22Rv1 (cell line): ENCODE measurements around the gene IL1F10.

Experiments
- H3K27ac ChIP-seq: fragments of 450-650 bp; 2 replicates; pipeline ENCODE4 v1.5.1; 2017
- CTCF ChIP-seq: fragments of 450-650 bp; IDR thresholded peaks from 2 replicates; pipeline ENCODE4 v1.5.1; 2017; ENCODE audit warnings: mild to moderate bottlenecking
- ZFX ChIP-seq: fragments of 450-650 bp; IDR thresholded peaks from 2 replicates; pipeline ENCODE4 v1.6.1; 2017; ENCODE audit warnings: antibody characterized with exemption, borderline replicate concordance

IL1F10 gene

GRCh38 chr2:113080134-113080533 lies 12.4 kb downstream of the IL1F10 start:
- peak overlapping the region; percentile 55 for H3K27ac ChIP-seq
- TF ChIP-seq CTCF (peak; percentile 86), ZFX (no peak)

GRCh38 chr2:113081488-113082210 lies 13.9 kb downstream of the IL1F10 start:
- no peak overlapping the region for H3K27ac ChIP-seq
- TF ChIP-seq CTCF (no peak), ZFX (no peak)

GRCh38 chr2:113083296-113083695 lies 15.5 kb downstream of the IL1F10 start:
- TF ChIP-seq CTCF, result no peak
- TF ChIP-seq ZFX, result no peak
- no peak overlapping the region for H3K27ac ChIP-seq

GRCh38 chr2:113084249-113085000 lies 16.7 kb downstream of the IL1F10 start:
- TF ChIP-seq CTCF (peak; percentile 75), ZFX (no peak)

GRCh38 chr2:113085542-113085941 lies 17.8 kb downstream of the IL1F10 start:
- H3K27ac ChIP-seq, result no peak overlapping the region
- TF ChIP-seq ZFX, result no peak
- no peak for TF ChIP-seq CTCF

More at GRCh38 chr2:113084249-113085000, 16.7 kb downstream of the IL1F10 start:
- H3K27ac ChIP-seq, result no peak overlapping the region

GRCh38 chr2:113088213-113088992 lies 20.6 kb downstream of the IL1F10 start:
- TF ChIP-seq CTCF (no peak), ZFX (no peak)

GRCh38 chr2:113089916-113090315 lies 22.1 kb downstream of the IL1F10 start:
- TF ChIP-seq CTCF, result no peak
- no peak for TF ChIP-seq ZFX
- no peak overlapping the region for H3K27ac ChIP-seq

More at GRCh38 chr2:113088213-113088992, 20.6 kb downstream of the IL1F10 start:
- H3K27ac ChIP-seq, result no peak overlapping the region
